OCI-LY1 (cell line): Measurements from ENCODE around the gene TGFBR3L.

ENCODE experiments used
- H2AFZ ChIP-seq: fragments of 200-600 bp; sonication (generic), shearing (Covaris generic); 2 replicates; pipeline ENCODE4 v1.6.0; 2014; ENCODE audit warnings: antibody characterized with exemption, mild to moderate bottlenecking, low read length
- H3F3A ChIP-seq: fragments of 200-600 bp; sonication (generic), shearing (Covaris generic); 2 replicates; pipeline ENCODE4 v1.6.0; 2014; ENCODE audit warnings: mild to moderate bottlenecking, antibody characterized with exemption, low read length, moderate library complexity; ENCODE audit not compliant: insufficient read depth
- H3K27ac ChIP-seq: fragments of 200-600 bp; sonication (generic); 2 replicates; pipeline ENCODE4 v1.5.1; 2014; ENCODE audit warnings: low read length, mixed run types, mild to moderate bottlenecking, low read depth; ENCODE audit not compliant: poor library complexity, severe bottlenecking
- H3K27me3 ChIP-seq: fragments of 200-600 bp; sonication (generic); 2 replicates; pipeline ENCODE4 v1.6.0; 2014; ENCODE audit warnings: antibody characterized with exemption, mild to moderate bottlenecking, low read length, moderate library complexity; ENCODE audit not compliant: insufficient read depth
- H3K36me3 ChIP-seq: fragments of 200-600 bp; sonication (generic); 2 replicates; pipeline ENCODE4 v1.6.1; 2014; ENCODE audit warnings: mild to moderate bottlenecking, antibody characterized with exemption, low read length, moderate library complexity, mixed read lengths; ENCODE audit not compliant: insufficient read depth
- H3K4me1 ChIP-seq: fragments of 200-600 bp; sonication (generic); 2 replicates; pipeline ENCODE4 v1.5.1; 2014; ENCODE audit warnings: mild to moderate bottlenecking, low read length, moderate library complexity; ENCODE audit not compliant: insufficient read depth, severe bottlenecking
- H3K4me2 ChIP-seq: fragments of 200-600 bp; sonication (generic), shearing (Covaris generic); 2 replicates; pipeline ENCODE4 v1.6.1; 2014; ENCODE audit warnings: low read length
- H3K4me3 ChIP-seq: fragments of 200-600 bp; sonication (generic); 2 replicates; pipeline ENCODE4 v1.5.1; 2014; ENCODE audit warnings: low read length, low read depth, mild to moderate bottlenecking, mixed read lengths; ENCODE audit not compliant: poor library complexity, severe bottlenecking
- H3K79me2 ChIP-seq: fragments of 200-600 bp; shearing (Covaris generic); 2 replicates; pipeline ENCODE4 v1.6.1; 2016; ENCODE audit warnings: mixed run types, low read length, mixed read lengths; ENCODE audit not compliant: insufficient read depth
- H3K9ac ChIP-seq: fragments of 200-600 bp; sonication (generic), shearing (Covaris generic); 2 replicates; pipeline ENCODE4 v1.6.1; 2014; ENCODE audit warnings: mild to moderate bottlenecking, low read length, mixed read lengths
- H3K9me2 ChIP-seq: fragments of 200-600 bp; sonication (generic), shearing (Covaris generic); 2 replicates; pipeline ENCODE4 v1.6.1; 2014; ENCODE audit warnings: low read depth, mild to moderate bottlenecking, low read length, mixed read lengths
- H3K9me3 ChIP-seq: fragments of 200-600 bp; shearing (Covaris generic); 2 replicates; pipeline ENCODE4 v1.6.1; 2014; ENCODE audit warnings: low read length, mixed read lengths
- H4K20me1 ChIP-seq: fragments of 200-600 bp; sonication (generic), shearing (Covaris generic); 2 replicates; pipeline ENCODE4 v1.6.0; 2016; ENCODE audit warnings: mild to moderate bottlenecking, low read length; ENCODE audit not compliant: insufficient read depth
- EZH2 ChIP-seq: fragments of 200-600 bp; sonication (generic), shearing (Covaris generic); IDR thresholded peaks from 2 replicates; pipeline ENCODE4 v1.8.0; 2017; ENCODE audit warnings: borderline replicate concordance, mixed run types, mild to moderate bottlenecking, antibody characterized with exemption, low read length, moderate library complexity, mixed read lengths
- TF ChIP-seq, protein P1 (sequence below): fragments of 200-600 bp; sonication (generic), shearing (Covaris generic); IDR thresholded peaks from 2 replicates; pipeline ENCODE4 v1.5.1; 2017; ENCODE audit warnings: mild to moderate bottlenecking, antibody characterized with exemption, low read length, moderate library complexity, mixed read lengths

TGFBR3L gene

DNA sequence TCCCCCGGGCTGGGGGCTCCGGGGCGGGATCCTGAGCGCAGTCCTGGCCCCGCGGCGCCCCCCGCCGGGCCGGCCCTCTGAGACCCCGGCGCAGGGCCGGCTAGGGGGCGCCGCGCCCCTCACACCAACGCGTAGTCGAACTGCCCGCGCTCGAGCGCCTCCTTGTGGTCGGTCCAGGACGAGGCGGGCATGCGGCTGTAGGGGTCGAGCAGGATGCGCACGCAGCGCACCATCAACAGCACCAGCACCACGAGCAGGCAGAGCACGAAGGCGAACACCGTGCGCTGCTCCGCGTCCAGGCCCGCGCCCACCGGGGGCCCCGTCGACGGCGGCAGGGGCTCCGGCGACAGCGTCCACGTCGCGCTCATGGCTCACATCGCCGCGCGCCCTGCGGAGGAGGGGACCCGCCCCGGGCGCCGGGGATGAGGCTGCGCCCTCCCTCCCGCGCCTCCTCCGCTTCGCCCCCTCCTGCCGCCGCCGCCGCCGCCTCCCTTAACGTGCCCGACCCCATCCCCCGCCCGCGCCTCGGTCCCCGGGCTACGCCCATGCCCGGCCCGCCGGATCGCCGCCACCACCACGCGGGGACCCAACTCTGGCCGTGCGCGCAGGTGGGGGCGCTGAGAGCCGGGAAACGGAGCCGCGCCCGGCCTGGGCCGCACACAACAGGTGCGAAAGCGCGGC lies 10.7 kb downstream of the TGFBR3L start:
- Histone ChIP-seq H3K4me1 (peaks cover 20% of the 10 kb centered on the region), H3K9me3 (no peaks in the 10 kb centered on the region), H3K9ac (peak overlapping the region; percentile 43; the same call in 1 of the 2 replicates), H2AFZ (no peak overlapping the region), H3K9me2 (no peaks in the 10 kb centered on the region), H3F3A (no peaks in the 10 kb centered on the region), H4K20me1 (no peaks in the 10 kb centered on the region), H3K27me3 (no peaks in the 10 kb centered on the region; the same call in 1 of the 2 replicates), H3K4me3 (peak overlapping the region; percentile 58), H3K4me2 (peak overlapping the region; percentile 77), H3K27ac (no peak overlapping the region), H3K36me3 (peaks cover 17% of the 10 kb centered on the region), H3K79me2 (no peaks in the 10 kb centered on the region)
- no peak for TF ChIP-seq EZH2
- TF ChIP-seq, protein P1, sequence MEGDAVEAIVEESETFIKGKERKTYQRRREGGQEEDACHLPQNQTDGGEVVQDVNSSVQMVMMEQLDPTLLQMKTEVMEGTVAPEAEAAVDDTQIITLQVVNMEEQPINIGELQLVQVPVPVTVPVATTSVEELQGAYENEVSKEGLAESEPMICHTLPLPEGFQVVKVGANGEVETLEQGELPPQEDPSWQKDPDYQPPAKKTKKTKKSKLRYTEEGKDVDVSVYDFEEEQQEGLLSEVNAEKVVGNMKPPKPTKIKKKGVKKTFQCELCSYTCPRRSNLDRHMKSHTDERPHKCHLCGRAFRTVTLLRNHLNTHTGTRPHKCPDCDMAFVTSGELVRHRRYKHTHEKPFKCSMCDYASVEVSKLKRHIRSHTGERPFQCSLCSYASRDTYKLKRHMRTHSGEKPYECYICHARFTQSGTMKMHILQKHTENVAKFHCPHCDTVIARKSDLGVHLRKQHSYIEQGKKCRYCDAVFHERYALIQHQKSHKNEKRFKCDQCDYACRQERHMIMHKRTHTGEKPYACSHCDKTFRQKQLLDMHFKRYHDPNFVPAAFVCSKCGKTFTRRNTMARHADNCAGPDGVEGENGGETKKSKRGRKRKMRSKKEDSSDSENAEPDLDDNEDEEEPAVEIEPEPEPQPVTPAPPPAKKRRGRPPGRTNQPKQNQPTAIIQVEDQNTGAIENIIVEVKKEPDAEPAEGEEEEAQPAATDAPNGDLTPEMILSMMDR = peak; percentile 87

DNA sequence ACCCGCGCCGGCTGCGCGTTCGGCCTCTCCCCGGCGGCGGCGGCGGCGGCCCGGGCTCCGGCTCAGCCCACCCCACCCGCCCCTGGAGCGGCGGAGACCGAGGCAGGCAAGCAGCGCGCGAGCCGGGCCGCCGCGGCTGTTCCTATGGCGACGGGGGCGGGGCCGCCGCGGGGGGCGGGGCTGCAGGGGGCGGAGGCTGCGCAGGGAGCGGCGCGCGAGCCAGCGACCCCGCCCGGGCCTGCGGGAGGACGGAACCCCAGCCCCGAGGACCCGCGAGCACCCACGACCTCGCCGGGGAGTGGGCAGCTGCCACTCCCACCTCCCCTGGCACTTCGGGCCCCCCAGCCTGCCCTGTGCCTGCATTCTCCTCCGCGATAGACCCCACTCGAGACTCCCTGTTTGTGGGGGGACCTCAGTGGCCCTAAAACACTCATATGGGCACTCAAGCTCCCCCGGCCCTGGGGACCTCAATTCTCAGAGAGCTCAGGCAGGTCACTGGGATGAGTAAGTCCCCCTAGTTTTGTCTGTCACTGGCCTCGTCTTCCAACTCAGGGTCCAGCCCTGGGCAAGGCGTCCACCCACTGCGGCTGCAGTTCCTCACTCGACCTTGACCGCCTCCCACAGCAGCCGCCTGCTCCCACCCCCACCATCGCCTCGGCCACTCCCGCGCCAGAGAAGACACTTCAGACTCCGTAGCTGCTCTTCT lies 11.5 kb downstream of the TGFBR3L start, which contains the start of gene CTXN1:
Gene CTXN1, minus strand, starts transcription at position 115 of the 706 bp plus-strand sequence. CDS start 597 bp downstream, outside the sequence.
- Histone ChIP-seq H3K27me3 (no peaks in the 10 kb centered on the region; the same call in 1 of the 2 replicates), H3K36me3 (peaks cover 25% of the 10 kb centered on the region), H3K9me3 (no peaks in the 10 kb centered on the region), H3K9me2 (no peaks in the 10 kb centered on the region), H3K4me2 (peak within 1 kb of the TSS; percentile 77), H3K4me1 (peaks cover 16% of the 10 kb centered on the region), H3F3A (no peaks in the 10 kb centered on the region), H3K79me2 (no peaks in the 10 kb centered on the region), H3K4me3 (peak within 1 kb of the TSS; percentile 58), H4K20me1 (no peaks in the 10 kb centered on the region), H2AFZ (no peak within 1 kb of the TSS), H3K9ac (peak within 1 kb of the TSS; percentile 43; the same call in 1 of the 2 replicates), H3K27ac (no peak within 1 kb of the TSS)
- no peak for TF ChIP-seq EZH2
- TF ChIP-seq, protein P1 = no peak

DNA sequence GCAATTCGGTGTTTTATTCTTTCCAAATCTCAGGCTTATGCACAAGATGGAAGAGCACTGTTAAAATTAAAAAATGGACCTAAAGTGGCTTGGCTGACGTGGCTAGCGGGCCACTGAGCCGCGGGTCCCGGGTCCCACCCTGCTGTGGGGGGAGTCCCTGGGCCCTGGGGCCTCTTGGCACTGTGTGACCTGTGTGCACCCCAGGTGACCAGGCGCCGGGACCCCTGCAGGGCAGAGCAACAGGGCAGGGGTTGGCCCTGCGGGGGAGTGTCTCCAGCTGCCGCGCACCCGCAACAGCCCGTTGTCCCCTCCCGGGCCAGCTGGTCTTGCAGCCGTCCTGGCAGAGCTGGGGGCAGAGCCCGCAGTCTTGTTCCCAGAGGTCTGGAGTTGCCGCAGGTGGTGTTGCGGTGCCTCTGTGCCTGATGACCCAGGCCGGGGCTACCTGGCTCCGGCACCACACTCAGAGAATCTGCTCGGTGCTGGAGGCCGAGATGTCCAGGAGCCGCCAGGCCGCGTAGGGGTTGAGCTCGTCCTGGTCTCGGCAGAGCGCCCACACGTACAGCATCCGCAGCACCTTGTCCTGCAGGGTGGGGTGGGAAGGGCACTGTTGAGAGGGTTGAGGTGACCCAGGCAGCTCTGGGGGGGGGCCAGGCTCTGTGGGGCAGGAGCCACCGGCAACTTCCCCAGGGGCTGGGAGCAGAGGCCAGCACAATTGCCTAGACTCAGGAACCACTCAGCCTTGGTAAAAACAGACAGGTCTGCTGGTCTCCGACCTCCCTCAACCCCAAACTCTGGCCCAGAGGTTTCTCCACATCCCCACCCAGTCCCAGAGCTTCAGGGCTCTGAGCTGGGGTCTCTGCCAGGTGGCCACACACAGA lies 12.3 kb downstream of the TGFBR3L start:
- Histone ChIP-seq H3F3A (no peaks in the 10 kb centered on the region), H3K27ac (no peak overlapping the region), H3K36me3 (peaks cover 33% of the 10 kb centered on the region), H3K9me3 (no peaks in the 10 kb centered on the region), H3K9ac (no peak overlapping the region), H3K9me2 (no peaks in the 10 kb centered on the region), H3K79me2 (no peaks in the 10 kb centered on the region), H3K4me1 (peaks cover 10% of the 10 kb centered on the region), H2AFZ (no peak overlapping the region), H3K27me3 (no peaks in the 10 kb centered on the region; the same call in 1 of the 2 replicates), H3K4me3 (no peak overlapping the region), H3K4me2 (no peak overlapping the region), H4K20me1 (no peaks in the 10 kb centered on the region)
- TF ChIP-seq, protein P1 = no peak
- TF ChIP-seq EZH2 = no peak
